Measurements from ENCODE around the gene ANO1. TPM values are rescaled to one million over a fixed set of nuclear protein-coding genes. Genes with fewer than 3 reads are reported as not detected.

ANO1 gene
- total and polyA plus RNA-seq, 2 of the 8 experiments (the other 6 are each of a cell fraction or from before 2014, with no cell fraction given): 4.7 to 5.0 TPM

- TF ChIP-seq RAD21 (IDR thresholded peaks at IDR 0.05 in 1 of 2, conservative IDR thresholded peaks at IDR 0.05 in 1 of 2; ENCODE audit: low read depth in 2 of 2, low read length in 2 of 2) (peak in 1 of 2 experiments; percentile 40; a peak in 3 of 4 replicates), MAX (IDR thresholded peaks at IDR 0.05) (0 out of 2 replicates have a peak, but pooled peaks have one; percentile 50), CHD7 (IDR thresholded peaks at IDR 0.05; ENCODE audit: insufficient replicate concordance, low read length) (no peak), SP1 (IDR thresholded peaks at IDR 0.05; ENCODE audit: low read depth, low read length) (no peak)
Measured at GRCh38 chr11:70078095-70078780, at the start of gene ANO1 (continued).
